ENCODE data around the gene ALKBH5.
A peak's percentile ranks its signal among the peaks of the same experiment; 100 is the strongest.

Gene ALKBH5

DNA sequence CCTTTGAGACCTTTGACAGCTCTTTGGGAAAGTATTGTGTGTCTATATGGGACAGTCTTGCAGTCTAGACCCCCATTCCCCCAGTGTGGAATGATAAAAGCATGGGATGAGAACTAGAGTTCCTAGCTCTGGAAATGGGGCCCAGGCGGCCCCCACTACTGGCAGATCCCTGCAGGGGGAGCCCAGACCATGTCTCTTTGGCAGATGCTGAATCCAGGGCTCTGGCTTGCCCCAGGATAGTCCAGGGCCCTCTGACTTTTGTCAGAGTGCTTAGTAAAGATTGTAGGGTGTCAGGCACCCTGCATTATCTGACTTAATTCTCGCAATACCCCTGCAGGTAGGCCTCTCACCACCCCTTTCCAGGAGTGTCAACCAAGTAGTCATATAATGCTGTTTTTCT lies 8.3 kb downstream of the ALKBH5 start:
- no peak for DNase-seq (ENCODE audit: low spot score)
- TF ChIP-seq, protein P1, sequence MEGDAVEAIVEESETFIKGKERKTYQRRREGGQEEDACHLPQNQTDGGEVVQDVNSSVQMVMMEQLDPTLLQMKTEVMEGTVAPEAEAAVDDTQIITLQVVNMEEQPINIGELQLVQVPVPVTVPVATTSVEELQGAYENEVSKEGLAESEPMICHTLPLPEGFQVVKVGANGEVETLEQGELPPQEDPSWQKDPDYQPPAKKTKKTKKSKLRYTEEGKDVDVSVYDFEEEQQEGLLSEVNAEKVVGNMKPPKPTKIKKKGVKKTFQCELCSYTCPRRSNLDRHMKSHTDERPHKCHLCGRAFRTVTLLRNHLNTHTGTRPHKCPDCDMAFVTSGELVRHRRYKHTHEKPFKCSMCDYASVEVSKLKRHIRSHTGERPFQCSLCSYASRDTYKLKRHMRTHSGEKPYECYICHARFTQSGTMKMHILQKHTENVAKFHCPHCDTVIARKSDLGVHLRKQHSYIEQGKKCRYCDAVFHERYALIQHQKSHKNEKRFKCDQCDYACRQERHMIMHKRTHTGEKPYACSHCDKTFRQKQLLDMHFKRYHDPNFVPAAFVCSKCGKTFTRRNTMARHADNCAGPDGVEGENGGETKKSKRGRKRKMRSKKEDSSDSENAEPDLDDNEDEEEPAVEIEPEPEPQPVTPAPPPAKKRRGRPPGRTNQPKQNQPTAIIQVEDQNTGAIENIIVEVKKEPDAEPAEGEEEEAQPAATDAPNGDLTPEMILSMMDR (IDR thresholded peaks at IDR 0.05; ENCODE audit: extremely low read depth, missing control alignments), result peak; percentile 23

- DNase-seq (ENCODE audit: low spot score), result no peak
- TF ChIP-seq, protein P1 (IDR thresholded peaks at IDR 0.05; ENCODE audit: extremely low read depth, missing control alignments), result no peak
Observed at GRCh38 chr17:18194394-18194793, 10.8 kb downstream of the ALKBH5 start.

GRCh38 chr17:18194804-18195203 lies 11.2 kb downstream of the ALKBH5 start:
- TF ChIP-seq, protein P1 (IDR thresholded peaks at IDR 0.05; ENCODE audit: extremely low read depth, missing control alignments), result no peak
- no peak for DNase-seq (ENCODE audit: low spot score)

- DNase-seq (ENCODE audit: low spot score), result no peak
- TF ChIP-seq, protein P1 (IDR thresholded peaks at IDR 0.05; ENCODE audit: extremely low read depth, missing control alignments), result no peak
Observed at GRCh38 chr17:18195246-18195645, 11.6 kb downstream of the ALKBH5 start.

DNA sequence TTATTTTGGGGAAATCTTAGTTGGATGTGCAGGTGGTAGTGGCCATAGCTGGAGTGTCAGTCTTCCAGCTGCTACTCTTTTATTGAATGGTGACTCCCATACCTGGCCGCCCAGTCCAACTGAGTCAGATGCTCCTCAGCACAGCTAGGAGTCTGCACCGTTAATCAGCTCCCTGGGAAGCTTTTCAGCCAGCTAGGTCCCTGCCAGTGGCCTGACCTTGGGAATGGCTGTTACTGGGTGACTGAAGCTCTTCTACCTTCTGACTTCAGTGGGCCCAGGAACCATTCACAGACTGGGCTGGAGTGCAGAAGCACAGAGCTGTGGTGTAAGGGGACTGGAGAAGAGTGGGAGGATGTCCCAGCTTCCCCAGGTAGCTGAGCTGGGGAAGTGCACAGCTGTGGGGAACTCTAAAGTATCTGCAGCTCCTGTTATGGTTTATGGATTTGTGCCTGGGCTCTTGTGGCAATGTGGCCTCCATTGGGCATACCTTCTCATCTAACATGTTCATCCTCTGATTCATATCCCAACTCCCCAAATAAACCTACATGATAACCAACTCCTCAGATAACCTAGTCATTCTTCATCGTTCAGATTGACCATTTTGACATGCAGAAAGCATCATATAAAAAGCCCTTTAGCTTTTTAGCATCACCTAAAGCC lies 14.0 kb downstream of the ALKBH5 start:
- TF ChIP-seq, protein P1 (IDR thresholded peaks at IDR 0.05; ENCODE audit: extremely low read depth, missing control alignments), result no peak

GRCh38 chr17:18198530-18198929 lies 14.9 kb downstream of the ALKBH5 start:
- DNase-seq (ENCODE audit: low spot score), result no peak
- TF ChIP-seq, protein P1 (IDR thresholded peaks at IDR 0.05; ENCODE audit: extremely low read depth, missing control alignments), result no peak

More for the DNA sequence above, 14.0 kb downstream of the ALKBH5 start:
- no peak for DNase-seq (ENCODE audit: low spot score)

DNA sequence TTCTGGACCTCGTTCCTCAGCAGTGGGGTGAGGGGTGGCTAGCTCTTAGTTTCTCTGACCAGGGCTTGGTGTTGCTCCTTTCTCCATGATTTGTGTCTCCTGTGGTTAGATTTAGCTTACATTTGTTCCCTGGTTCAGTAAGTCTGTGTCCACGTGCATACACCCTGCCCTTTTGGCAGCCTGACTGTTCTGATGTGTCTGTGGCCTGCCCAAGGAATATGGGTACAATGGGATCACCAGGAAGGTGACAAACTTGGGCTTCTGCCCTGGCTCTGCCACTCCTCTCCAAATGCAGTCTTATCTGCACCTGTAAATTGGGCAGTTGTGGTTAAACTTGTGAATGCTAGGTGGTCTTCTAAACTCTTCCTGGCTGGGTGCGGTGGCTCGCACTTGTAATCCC lies 17.5 kb downstream of the ALKBH5 start:
- TF ChIP-seq, protein P1 (IDR thresholded peaks at IDR 0.05; ENCODE audit: extremely low read depth, missing control alignments), result no peak

More for the DNA sequence above, 17.5 kb downstream of the ALKBH5 start:
- no peak for DNase-seq (ENCODE audit: low spot score)

Data from GM20000 (cell line).